ENCODE results near the gene SPART.

The SPART gene, protein sequence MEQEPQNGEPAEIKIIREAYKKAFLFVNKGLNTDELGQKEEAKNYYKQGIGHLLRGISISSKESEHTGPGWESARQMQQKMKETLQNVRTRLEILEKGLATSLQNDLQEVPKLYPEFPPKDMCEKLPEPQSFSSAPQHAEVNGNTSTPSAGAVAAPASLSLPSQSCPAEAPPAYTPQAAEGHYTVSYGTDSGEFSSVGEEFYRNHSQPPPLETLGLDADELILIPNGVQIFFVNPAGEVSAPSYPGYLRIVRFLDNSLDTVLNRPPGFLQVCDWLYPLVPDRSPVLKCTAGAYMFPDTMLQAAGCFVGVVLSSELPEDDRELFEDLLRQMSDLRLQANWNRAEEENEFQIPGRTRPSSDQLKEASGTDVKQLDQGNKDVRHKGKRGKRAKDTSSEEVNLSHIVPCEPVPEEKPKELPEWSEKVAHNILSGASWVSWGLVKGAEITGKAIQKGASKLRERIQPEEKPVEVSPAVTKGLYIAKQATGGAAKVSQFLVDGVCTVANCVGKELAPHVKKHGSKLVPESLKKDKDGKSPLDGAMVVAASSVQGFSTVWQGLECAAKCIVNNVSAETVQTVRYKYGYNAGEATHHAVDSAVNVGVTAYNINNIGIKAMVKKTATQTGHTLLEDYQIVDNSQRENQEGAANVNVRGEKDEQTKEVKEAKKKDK

DNA sequence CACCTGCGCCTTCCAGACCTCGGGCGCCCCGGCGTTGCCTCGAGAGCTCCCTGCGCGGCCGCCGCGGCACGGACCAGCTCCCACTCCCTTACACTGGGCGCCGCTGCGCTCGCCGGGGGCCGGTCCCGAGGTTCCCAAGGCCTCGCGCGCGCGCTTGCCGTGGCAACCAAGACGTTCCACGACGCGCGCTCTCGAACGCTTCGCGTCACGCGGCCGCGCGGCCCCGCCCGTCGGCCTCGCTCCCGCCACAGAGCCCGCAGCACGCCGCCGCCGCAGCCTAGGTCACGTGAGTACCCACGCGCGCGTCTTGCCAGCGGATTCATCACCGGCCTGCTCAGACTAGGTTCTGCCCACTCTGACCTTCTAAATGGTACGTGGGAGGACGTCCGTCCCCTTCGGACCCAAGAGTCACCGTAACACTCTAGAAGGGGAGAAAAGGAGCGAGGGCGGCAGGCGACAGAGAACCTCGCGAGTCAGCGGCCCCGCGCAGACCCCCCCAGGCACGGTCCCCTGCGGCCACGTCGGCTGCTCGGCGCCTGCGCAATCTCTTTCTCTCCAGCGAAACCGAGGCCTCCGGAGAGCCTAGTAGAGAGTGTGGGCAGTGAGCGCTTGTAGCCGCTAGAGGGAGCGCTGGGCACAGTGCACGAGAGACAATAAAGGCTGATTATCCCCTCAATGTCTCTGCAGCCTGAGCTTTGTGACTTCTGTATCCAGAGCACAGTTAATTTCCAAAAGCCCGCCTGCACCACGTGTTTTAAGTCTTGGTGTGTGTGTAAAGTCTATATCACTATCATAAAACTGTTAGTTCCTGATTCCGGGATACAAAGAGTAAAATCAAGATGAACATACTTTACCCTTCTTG lies at the start of gene SPART:
SPART (minus strand) TSS at position 173 of the 862 bp plus-strand sequence. CDS start 10,564 bp downstream, outside the sequence.
- peak; percentile 95 for DNase-seq (ENCODE audit: low spot score)

DNA sequence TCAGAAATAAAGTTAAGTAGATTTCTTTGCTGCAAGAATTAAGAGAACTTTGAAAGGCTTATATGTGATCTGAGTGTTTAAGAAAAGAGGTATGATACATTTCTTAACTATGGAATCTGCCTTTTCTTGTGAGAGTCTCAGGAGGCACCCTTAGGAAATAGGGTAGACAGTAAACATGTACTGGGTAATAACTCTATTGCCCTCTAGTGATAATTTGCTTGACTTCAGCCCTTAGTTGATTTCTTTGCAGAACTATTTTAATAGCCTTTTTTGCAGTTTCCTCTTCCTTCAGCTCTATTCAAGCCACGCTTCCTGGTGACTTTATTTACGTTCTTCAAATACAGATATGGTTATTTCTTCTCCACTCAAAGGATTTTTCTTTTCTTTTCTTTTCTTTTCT lies 49.1 kb upstream of the SPART start:
- DNase-seq (ENCODE audit: low spot score): peak; percentile 71

DNA sequence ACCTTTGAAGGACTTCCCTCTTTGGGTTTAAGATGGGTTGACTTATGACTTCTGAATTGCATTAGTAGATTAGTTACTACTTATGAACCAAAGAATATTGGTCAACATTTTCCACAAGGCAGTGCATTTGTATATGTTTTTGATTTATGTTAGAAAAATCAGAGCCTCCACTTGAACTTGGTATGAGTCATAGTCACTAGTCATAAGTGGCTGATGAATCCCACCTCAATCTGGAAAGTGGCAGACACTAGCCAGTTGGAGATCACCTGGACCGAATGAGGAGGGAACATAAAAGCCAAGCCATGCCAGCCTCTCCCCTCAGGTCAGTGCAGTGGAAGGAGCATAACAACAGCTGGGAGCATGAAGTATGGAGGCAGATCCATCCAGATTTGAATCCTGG lies 39.3 kb upstream of the SPART start:
- no peak for DNase-seq (ENCODE audit: low spot score)

DNA sequence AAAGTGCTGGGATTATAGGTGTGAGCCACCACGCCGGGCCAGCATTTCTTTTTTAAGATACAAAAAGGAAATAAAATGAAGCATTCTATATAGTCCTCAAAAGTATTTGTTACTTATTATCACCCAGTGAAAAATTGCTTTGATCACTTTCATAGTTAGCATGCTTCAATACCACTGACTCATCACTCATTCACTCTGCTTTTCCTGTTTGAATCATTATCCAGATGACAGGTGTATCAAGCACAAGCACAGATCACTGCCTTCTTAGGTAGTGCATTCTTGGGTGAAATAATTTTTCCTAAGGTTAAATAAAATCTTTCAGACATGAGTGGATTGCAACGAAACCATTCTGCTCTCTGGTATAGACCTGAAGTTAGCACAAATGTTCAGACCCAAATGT lies 35.8 kb upstream of the SPART start:
- DNase-seq (ENCODE audit: low spot score): no peak

DNA sequence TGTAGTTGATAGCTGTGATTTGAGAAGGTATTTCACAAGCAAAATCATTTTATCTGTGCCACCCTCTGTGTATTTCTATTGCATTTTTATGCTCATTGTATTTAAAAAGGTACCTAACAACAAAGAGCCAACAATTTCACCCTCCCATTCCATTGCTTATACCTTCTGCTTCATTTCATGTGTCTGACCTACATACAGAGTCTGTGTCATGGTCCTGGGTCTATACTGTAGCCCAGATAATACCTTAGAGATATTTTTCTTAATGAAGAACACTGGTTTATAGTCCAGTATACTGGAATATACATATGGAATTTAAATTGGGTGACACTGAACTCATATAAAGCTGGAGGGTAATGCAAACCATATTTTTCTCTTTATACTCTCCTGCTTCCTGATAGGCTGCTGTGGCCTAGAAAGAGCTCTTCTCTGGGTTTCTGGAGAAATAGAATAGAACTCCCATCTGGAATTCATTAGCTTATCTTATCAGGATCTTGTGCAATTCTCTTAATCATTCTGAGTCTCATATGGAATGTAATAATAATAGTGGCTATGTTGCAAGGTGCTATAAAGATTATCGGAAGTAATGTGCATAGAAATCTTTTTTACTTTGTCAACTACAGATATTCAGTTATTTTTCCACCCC lies 31.8 kb upstream of the SPART start:
- no peak for DNase-seq (ENCODE audit: low spot score)

DNA sequence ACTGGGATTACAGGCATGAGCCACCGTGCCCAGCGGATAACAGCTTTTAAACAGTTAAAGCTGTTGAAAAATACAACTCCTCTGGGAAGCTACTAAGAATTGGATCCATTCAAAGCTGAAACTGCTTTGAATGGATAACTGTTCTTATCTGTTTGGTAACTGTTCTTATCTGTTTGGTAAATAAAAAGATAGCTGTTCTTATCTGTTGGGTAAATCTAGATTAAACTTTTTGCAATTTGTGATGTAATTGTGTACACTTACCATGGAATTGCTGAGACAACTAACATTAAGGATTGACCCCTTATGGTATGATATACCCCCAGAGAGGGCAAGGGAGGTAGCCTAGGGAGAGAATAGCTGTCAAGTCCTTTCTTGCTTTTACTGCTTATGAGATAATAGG lies 27.9 kb upstream of the SPART start:
- DNase-seq (ENCODE audit: low spot score): no peak

DNA sequence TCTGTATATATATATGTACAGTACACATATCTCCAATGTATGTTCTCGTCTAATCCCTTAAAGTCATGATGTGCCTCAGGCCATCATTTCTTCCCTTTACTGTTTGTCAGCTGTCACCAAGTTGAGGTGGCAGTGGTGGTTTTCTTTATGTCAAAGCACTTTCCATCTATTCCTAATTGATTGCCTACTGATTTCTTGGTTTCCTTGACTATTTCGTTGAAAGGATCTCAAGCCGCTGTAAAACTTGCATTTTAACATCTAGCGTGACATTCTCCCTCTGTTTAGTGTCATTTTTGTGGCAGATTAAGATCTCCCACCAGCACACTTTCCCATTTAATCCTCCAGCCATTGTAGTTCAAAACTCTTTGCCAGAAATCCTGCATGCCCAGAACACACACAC lies 25.0 kb upstream of the SPART start:
- DNase-seq (ENCODE audit: low spot score): no peak

DNA sequence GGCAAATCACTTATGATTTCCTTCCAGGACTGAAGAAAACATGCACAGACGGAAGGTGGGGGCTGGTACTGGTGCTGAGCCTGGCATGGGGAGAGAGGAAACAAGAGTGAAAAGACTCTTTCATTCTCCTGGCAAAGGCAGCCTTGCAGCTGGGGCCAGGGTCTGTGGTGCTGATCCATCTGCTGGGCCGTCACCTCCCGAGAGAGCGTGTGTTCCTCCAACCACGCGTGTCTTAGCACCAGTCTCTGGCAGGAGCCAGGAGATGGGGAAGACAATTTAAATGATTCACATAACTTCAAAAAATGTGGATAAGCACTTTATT lies 23.9 kb upstream of the SPART start:
- no peak for DNase-seq (ENCODE audit: low spot score)

DNA sequence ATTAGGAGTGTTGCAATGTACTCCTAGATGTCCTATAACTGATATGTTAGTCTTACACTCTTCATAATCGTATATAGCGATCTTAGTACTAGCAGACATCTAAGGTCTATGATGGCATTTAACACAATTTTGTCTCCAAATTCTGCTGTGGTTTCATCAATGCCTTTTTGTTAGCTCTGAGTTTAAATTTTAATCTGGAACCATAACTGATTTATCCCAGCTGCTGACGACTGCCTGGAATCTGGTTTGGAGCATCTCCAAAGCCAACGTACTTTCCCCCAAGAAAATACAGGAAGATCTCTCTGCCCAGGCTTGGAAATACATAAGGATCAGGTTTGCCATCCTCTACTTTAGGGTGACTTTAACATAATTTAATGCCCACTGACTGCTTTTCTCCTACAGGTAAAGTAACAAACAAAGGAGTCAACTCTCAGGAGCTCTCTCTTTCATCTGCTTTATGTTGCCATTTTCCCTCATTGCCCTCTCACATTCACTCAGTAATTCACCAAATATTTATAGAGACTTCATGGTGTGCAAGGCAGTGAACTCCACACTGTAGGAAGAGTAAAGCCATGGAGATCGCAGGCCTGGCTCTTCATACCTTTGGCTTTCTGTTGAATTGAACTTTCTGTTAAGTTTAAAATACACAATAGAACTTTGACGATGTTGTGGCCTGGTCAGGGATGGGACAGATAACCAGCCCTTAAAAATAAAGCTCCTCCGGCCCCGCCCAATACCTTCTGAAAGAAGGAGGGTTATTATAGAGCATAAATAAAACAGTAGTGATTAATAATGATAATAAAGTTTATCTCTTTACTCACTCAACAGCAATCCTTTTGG lies 23.3 kb upstream of the SPART start:
- peak; percentile 21 for DNase-seq (ENCODE audit: low spot score)

DNA sequence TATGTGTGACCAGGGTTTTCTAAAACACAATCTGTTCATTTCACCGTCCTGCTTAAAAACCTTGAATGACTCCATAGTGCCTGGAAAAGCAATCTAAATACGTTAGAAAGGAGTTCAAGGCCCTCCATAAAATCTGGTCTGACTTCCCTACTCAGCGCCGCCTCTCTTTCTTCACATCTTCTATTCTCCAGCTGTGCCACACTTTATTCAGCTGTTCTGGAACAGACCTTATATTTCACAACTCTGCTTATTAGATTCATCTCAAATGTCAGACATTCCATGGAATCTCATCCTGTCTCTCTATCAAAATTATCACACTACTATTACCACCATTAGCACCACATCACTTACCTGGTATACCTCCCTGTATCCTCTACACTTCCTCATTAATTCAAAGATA lies 19.8 kb upstream of the SPART start:
- no peak for DNase-seq (ENCODE audit: low spot score)

DNA sequence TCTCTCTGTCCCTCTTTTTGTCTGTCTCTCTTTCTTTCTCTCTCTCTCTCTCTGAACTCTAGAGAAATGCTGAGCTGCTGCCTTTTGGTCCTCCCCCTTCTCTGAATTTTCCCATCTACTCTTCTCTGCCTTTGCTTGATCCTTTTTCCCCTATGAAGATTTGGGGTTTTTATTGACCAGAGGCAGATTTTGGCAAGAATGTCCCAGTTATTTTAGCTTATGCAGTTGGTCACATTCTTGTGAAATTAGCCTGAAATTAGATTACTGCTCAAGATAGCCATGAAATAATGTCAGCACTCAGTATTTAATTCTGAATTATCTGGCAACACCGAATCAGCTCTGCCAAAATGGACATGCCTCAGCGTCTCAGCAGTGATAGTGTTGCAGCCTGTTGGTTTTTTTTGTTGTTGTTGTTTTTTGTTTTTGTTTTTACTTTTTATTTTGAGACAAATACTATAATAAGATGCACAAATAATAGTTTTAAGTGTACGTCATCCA lies 17.2 kb upstream of the SPART start:
- DNase-seq (ENCODE audit: low spot score): no peak

DNA sequence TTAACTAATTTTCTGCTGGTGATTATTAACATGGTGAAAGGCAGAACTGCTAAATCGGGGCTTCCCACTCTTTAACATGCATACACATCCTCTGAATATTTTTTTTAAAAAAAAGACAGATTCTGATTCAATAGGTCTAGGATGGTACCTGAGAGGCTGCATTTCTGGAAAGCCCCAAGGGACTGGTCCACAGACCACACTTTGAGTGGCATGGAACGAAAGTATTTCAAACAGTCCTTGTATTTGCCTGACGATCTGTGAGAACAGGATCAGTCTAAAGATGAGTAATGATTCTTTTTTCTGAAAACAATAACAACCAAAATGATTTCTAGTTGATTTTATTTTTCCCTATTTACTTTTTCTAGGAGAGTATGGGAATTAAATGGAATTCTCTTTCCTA lies 16.7 kb upstream of the SPART start:
- DNase-seq (ENCODE audit: low spot score): no peak

DNA sequence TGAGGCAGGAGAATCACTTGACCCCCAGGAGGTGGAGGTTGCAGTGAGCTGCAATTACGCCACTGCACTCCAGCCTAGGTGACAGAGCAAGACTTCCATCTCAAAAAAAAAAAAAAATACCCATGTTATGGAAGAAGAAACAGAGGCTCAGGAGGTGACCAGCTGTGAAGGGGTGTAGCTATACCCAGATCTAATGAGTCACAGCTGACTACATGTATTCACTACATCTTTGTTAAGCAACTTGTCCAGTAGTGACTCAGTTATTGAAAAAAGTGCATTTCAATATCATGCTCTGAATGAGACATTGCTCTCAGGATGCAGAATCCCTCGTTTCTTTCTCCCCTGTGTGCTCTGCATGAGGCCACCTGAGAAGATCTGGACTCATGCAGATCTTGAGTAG lies 16.1 kb upstream of the SPART start:
- peak; percentile 84 for DNase-seq (ENCODE audit: low spot score)

DNA sequence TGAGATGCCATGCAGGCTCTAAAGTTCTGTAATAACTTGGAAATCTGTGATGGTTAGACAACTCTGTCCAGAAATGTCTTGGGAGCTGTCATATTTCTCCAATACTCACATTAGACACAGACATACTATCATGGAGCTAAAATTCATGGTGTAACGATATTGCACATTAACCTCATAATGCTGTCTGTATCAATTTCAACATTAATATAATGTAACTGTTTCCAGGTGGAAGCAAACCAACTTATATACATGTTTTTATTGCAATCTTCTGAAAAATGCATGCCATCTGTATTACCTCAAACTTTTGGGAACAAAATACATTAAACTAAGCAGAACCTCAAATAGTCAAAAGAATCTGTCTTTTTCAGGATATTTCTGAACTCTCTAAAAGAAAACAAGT lies 14.7 kb upstream of the SPART start:
- no peak for DNase-seq (ENCODE audit: low spot score)

DNA sequence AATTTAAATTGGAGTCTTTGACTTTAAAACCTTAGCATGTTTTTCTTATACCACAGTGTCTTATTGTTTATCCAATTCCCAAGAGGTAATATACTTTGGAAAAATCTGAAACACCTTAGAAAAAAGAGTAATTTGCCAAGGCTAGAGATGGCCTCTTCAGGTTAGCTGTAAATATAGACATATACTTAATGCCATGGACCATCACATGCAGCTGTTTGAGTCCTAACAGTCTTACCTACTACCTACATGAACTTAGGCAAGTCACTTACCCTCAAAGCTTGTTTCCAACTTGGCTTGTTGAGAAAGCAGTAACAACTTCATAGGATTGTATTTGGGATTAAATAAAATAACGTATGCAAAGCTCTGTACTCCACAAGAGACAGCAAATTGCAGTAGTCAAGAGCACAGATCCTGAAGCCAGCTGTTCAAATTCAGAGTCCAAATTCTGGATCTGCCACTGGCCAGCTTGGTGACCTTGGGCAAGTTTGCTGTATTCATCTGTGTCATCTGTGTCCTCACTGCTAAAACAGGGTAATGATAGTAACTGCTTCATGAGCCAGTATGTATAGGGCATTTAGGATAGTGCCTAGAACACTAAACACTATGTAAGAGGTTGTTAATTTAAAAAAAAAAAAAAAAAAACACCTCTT lies 13.2 kb upstream of the SPART start:
- no peak for DNase-seq (ENCODE audit: low spot score)

DNA sequence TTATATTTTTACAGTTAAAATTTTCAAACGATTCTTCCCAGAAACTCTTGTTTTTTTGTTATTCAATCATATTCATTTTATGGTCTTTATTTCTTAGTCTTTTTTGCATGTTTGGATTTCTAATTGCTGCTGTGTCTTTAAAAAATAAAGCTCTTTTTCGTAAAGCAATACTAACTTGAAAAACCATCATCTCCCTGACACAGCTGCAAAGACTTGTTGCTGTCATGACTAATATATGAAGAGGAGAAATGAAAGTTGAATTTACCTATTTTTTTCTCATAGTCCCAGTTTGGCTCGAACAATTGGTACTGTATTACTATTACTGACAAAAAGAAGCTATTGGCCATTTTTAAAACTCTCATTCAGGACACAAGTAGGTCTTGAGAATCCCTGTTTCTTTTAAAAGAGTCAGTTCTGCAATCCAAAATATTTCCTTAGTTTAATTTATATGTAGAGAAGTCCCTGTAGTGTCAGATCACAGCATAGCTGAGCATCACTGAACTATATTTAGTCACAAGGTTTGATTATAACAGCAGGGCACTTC lies 12.1 kb upstream of the SPART start:
- no peak for DNase-seq (ENCODE audit: low spot score)

DNA sequence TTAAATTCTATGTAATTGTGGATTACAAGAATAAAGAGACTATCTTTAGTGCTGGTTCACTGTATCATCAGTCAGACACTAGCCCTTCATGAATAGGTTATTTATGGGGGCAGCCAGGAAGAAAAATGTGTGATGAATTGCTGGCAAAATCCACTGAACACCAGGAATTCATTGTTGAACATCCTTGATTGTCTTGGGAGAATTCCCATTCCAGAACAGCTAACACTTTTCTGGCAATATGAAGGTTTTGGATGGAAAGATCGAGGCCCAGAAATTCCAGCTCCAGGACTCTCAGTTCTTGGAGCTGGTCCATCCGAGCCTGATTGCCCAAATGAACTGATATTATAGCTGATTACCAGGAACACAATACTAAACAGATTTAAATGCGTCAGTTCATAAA lies 11.5 kb upstream of the SPART start:
- DNase-seq (ENCODE audit: low spot score): peak; percentile 31

DNA sequence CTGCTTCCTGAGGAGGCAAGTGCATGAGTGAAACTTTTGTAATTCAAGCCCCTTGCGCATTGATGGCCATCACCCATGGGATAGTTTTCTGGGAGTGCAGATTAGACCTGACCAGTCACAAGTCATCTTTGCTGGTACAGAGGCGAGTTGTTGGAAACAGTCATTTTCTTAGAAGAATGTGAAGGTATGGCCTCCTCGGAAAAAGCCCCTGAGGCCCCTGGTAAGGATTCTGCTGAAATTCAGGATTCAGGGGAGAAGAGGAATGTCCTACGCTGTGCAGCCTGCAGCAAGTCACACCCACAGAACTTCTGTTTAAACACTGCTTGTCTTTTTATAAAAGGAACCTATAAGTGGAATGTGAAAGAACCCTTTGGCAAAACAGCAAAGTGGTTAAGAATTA lies 11.0 kb upstream of the SPART start:
- DNase-seq (ENCODE audit: low spot score): no peak

DNA sequence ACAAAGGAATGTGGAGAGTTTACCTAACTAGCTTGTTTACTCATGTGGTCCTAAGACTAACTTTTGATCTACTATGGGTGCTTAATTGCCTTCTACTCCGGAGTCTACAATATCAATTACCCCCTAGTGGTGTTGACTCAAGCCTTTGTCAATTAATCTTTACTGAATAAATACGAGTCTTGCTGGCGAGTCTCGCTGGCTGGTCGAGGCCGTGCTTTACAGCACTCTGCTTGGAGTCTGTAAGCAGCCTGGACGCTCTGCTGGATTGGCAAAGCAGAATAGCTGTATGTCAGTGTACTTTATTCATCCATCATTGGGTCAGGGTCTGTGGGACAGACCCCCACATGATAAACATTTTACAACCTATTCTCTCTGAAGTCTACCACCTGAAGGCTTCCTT lies 9.9 kb upstream of the SPART start:
- DNase-seq (ENCODE audit: low spot score): no peak

DNA sequence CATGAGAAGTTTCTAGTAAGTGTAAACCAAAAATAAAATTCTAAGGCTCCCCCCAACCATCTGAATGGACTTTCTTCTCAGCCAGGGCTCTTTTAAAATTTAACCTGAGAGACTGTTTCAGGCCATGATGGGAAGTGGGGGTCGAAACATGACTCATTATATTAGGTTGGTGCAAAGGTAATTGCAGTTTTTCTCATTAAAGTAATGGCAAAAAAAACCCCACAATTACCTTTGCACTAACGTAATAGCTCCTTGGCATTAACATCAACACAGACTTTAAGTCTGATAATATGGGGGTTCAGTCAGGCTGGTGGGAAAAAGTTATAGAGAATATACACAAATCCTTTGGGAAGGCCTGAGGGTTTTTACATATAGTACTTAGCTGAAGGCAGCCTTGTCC lies 9.4 kb upstream of the SPART start:
- DNase-seq (ENCODE audit: low spot score): no peak
